Uterus (tissue), 4 donors: ENCODE measurements around the gene GRM8. TPM values are rescaled to one million over a fixed set of nuclear protein-coding genes. Genes with fewer than 3 reads are reported as not detected.

Experiments used
- DNase-seq, 2 donors: peaks; one replicate each; pipeline ENCODE4 v3.0.0-alpha.2; 2019 to 2020
- H3K27ac ChIP-seq, 2 donors: fragments of 200-600 bp; sonication (generic); 1 replicate in 1 of 2; 2 replicates in 1 of 2; pipeline ENCODE4 v1.5.1; 2016 to 2018
- H3K27me3 ChIP-seq, 2 donors: fragments of 200-600 bp; sonication (generic); one replicate each; pipeline ENCODE4 v1.5.1; 2018 to 2019; ENCODE audit warnings: control low read depth in 1 of 2
- H3K36me3 ChIP-seq, 2 donors: fragments of 200-600 bp; sonication (generic); one replicate each; pipeline ENCODE4 v1.5.1; 2019; ENCODE audit warnings: control low read depth in 1 of 2
- H3K4me1 ChIP-seq, 2 donors: fragments of 200-600 bp; sonication (generic); one replicate each; pipeline ENCODE4 v1.5.1; 2018 to 2019; ENCODE audit warnings: control low read depth in 1 of 2
- H3K4me3 ChIP-seq, 2 donors: fragments of 200-600 bp; sonication (generic); 1 replicate in 1 of 2; 2 replicates in 1 of 2; pipeline ENCODE4 v1.5.1; 2018 to 2019; ENCODE audit warnings: mild to moderate bottlenecking in 1 of 2
- H3K9me3 ChIP-seq, 2 donors: fragments of 200-600 bp; sonication (generic); one replicate each; pipeline ENCODE4 v1.5.1; 2019; ENCODE audit warnings: control low read depth in 1 of 2
- CTCF ChIP-seq, 4 experiments: fragments of 200-600 bp in 2 of 4; fragments of 450-650 bp in 2 of 4; sonication (generic) in 2 of 4; IDR thresholded peaks; one replicate each; pipeline ENCODE4 v1.5.1; 2016 to 2019; ENCODE audit warnings: antibody characterized with exemption in 4 of 4, mild to moderate bottlenecking in 2 of 4, moderate library complexity in 1 of 4
- POLR2A ChIP-seq, 2 donors: fragments of 450-650 bp; IDR thresholded peaks; one replicate each; pipeline ENCODE4 v1.6.1; 2016; ENCODE audit warnings: antibody characterized with exemption in 2 of 2, mild to moderate bottlenecking in 1 of 2, moderate library complexity in 1 of 2
- intact Hi-C: fragments of 100-400 bp; cut with DNase I; formaldehyde crosslinking; loops from one replicate; pipeline ENCODE4 v1.15.1; 2023; ENCODE audit warnings: low total_unique reads
- total RNA-seq, 4 donors: library from RNA; depleted of rRNA in 3 of 4; stranded (reverse); fragments of >200 nt in 3 of 4; gene quantifications; one replicate each; pipeline versions ENCODE4 v1.1.0 to v1.2.4, GENCODE V29; 2014 to 2023
- donor health status: DM: yes; HTN: yes; CAD: no.

GRM8 gene
- total RNA-seq, 4 donors from 2014 or later, result 3.9 TPM; not detected in 3

GRCh38 chr7:126790763-126791162, 462.0 kb downstream of the GRM8 start:
- intact Hi-C loops, result no loop called here
- Histone ChIP-seq H3K4me1 (no peaks in the 10 kb centered on the region), H3K27me3 (no peaks in the 10 kb centered on the region), H3K4me3 (no peak overlapping the region), H3K27ac (no peak overlapping the region), H3K9me3 (no peaks in the 10 kb centered on the region), H3K36me3 (no peaks in the 10 kb centered on the region)
- no peak for DNase-seq
- no peak for TF ChIP-seq POLR2A (IDR thresholded peaks at IDR 0.05)
- TF ChIP-seq CTCF (IDR thresholded peaks at IDR 0.05), result no peak

GRCh38 chr7:126783613-126784012, 469.1 kb downstream of the GRM8 start:
- no peaks in the 10 kb centered on the region for H3K4me1 ChIP-seq
- no peaks in the 10 kb centered on the region for H3K9me3 ChIP-seq
- no peak overlapping the region for H3K4me3 ChIP-seq
- H3K36me3 ChIP-seq, result no peaks in the 10 kb centered on the region
- no peak overlapping the region for H3K27ac ChIP-seq
- intact Hi-C loops, result no loop called here
- no peaks in the 10 kb centered on the region for H3K27me3 ChIP-seq
- no peak for TF ChIP-seq CTCF (IDR thresholded peaks at IDR 0.05)
- no peak for TF ChIP-seq POLR2A (IDR thresholded peaks at IDR 0.05)
- DNase-seq, result no peak

GRCh38 chr7:126780993-126781392, 471.7 kb downstream of the GRM8 start:
- no peaks in the 10 kb centered on the region for H3K27me3 ChIP-seq
- intact Hi-C loops, result no loop called here
- no peaks in the 10 kb centered on the region for H3K9me3 ChIP-seq
- no peak for DNase-seq
- H3K4me3 ChIP-seq, result no peak overlapping the region
- no peaks in the 10 kb centered on the region for H3K4me1 ChIP-seq
- no peak for TF ChIP-seq CTCF (IDR thresholded peaks at IDR 0.05)
- H3K36me3 ChIP-seq, result no peaks in the 10 kb centered on the region
- no peak overlapping the region for H3K27ac ChIP-seq

- no peaks in the 10 kb centered on the region for H3K4me1 ChIP-seq
- H3K27ac ChIP-seq, result no peak overlapping the region
- TF ChIP-seq POLR2A (IDR thresholded peaks at IDR 0.05), result no peak
- no peak for TF ChIP-seq CTCF (IDR thresholded peaks at IDR 0.05)
- no peak overlapping the region for H3K4me3 ChIP-seq
- no peaks in the 10 kb centered on the region for H3K36me3 ChIP-seq
- H3K9me3 ChIP-seq, result no peaks in the 10 kb centered on the region
- intact Hi-C loops, result no loop called here
- DNase-seq, result no peak
- no peaks in the 10 kb centered on the region for H3K27me3 ChIP-seq
These were observed 474.6 kb downstream of the GRM8 start for GRCh38 chr7:126778101-126778500.

- intact Hi-C loops, result no loop called here
These were observed 476.2 kb downstream of the GRM8 start for GRCh38 chr7:126776498-126776897.

More at GRCh38 chr7:126776498-126776897, 476.2 kb downstream of the GRM8 start:
- H3K27me3 ChIP-seq, result no peaks in the 10 kb centered on the region
- H3K4me1 ChIP-seq, result no peaks in the 10 kb centered on the region
- no peak for DNase-seq
- TF ChIP-seq POLR2A (IDR thresholded peaks at IDR 0.05) (no peak), CTCF (IDR thresholded peaks at IDR 0.05) (no peak)
- no peaks in the 10 kb centered on the region for H3K36me3 ChIP-seq
- H3K27ac ChIP-seq, result no peak overlapping the region
- no peak overlapping the region for H3K4me3 ChIP-seq
- no peaks in the 10 kb centered on the region for H3K9me3 ChIP-seq
